IMR-90 (cell line): Measurements from ENCODE around the gene PCSK6. TPM values are rescaled to one million over a fixed set of nuclear protein-coding genes. Genes with fewer than 3 reads are reported as not detected.

Source experiments
- ATAC-seq: fragments of 200-7000 bp; cut with Tn5 transposase; 2 replicates; pipeline ENCODE4 v1.9.1; 2020; ENCODE audit warnings: low read depth, mild to moderate bottlenecking, moderate library complexity
- BruUV-seq: library from RNA; stranded (reverse); fragments of 400-500 nt; replicated peaks from 2 replicates; lab custom pipeline; 2021; lab: Mats Ljungman, UMichigan
- CTCF ChIA-PET: fragments of 300-600 bp; formaldehyde crosslinking; extraction: SDS; loops from one replicate; lab custom pipeline; 2021; ENCODE audit warnings: antibody characterized with exemption; lab: Yijun Ruan, JAX
- POLR2A ChIA-PET: fragments of 300-600 bp; sonication (Branson Sonifier 250); formaldehyde crosslinking; loops from one replicate; lab custom pipeline; 2022; ENCODE audit warnings: antibody characterized with exemption; ENCODE audit not compliant: unreplicated experiment; lab: Charles Lee
- DNase-seq: peaks from one replicate; pipeline ENCODE4 v3.0.0; 2013
- H2AFZ ChIP-seq: replicated peaks from 2 replicates; pipeline ENCODE3; 2013; ENCODE audit warnings: low read length, mild to moderate bottlenecking; ENCODE audit not compliant: poor library complexity
- H2AK5ac ChIP-seq: 2 replicates; pipeline ENCODE4 v1.6.1; 2013; ENCODE audit warnings: low read depth, low read length, inconsistent platforms
- H2AK9ac ChIP-seq: replicated peaks from 2 replicates; pipeline ENCODE3; 2013; ENCODE audit warnings: mild to moderate bottlenecking, low read depth, low read length, moderate library complexity; ENCODE audit not compliant: poor library complexity
- H2BK120ac ChIP-seq: 2 replicates; pipeline ENCODE4 v1.6.1; 2013; ENCODE audit warnings: low read depth, low read length, inconsistent platforms
- H2BK15ac ChIP-seq: 3 replicates; pipeline ENCODE4 v1.6.1; 2013; ENCODE audit warnings: low read depth, low read length, inconsistent platforms
- H2BK20ac ChIP-seq: 2 replicates; pipeline ENCODE4 v1.6.1; 2013; ENCODE audit warnings: low read depth, mild to moderate bottlenecking, inconsistent platforms, low read length, moderate library complexity
- H2BK5ac ChIP-seq: 2 replicates; pipeline ENCODE4 v1.6.1; 2013; ENCODE audit warnings: mild to moderate bottlenecking, low read depth, low read length, inconsistent platforms; ENCODE audit not compliant: poor library complexity, severe bottlenecking
- H3K14ac ChIP-seq: replicated peaks from 2 replicates; pipeline ENCODE4 v1.6.1; 2013; ENCODE audit warnings: low read depth, low read length, inconsistent platforms
- H3K18ac ChIP-seq: 2 replicates; pipeline ENCODE4 v1.6.1; 2013; ENCODE audit warnings: low read depth, low read length, control low read depth
- H3K23ac ChIP-seq: 2 replicates; pipeline ENCODE4 v1.6.1; 2013; ENCODE audit warnings: low read depth, low read length, inconsistent platforms
- H3K27ac ChIP-seq: 2 replicates; pipeline ENCODE4 v1.5.1; 2013; ENCODE audit warnings: mild to moderate bottlenecking, control low read depth, low read length; ENCODE audit not compliant: insufficient read depth
- H3K27me3 ChIP-seq: 2 replicates; pipeline ENCODE4 v1.6.1; 2013; ENCODE audit warnings: low read length; ENCODE audit not compliant: control insufficient read depth, insufficient read depth
- H3K36me3 ChIP-seq: 2 replicates; pipeline ENCODE4 v1.6.1; 2013; ENCODE audit warnings: low read length, mixed read lengths; ENCODE audit not compliant: control insufficient read depth, insufficient read depth
- H3K4ac ChIP-seq: 2 replicates; pipeline ENCODE4 v1.6.1; 2013; ENCODE audit warnings: low read depth, low read length, inconsistent platforms
- H3K4me1 ChIP-seq: 2 replicates; pipeline ENCODE4 v1.6.1; 2013; ENCODE audit warnings: low read length, mixed read lengths; ENCODE audit not compliant: control insufficient read depth, insufficient read depth
- H3K4me2 ChIP-seq: 2 replicates; pipeline ENCODE4 v1.6.1; 2013; ENCODE audit warnings: low read depth, mild to moderate bottlenecking, control low read depth, low read length, moderate library complexity
- H3K4me3 ChIP-seq: 2 replicates; pipeline ENCODE4 v1.5.1; 2013; ENCODE audit warnings: low read depth, mild to moderate bottlenecking, control low read depth, low read length, moderate library complexity; ENCODE audit not compliant: insufficient read depth
- H3K56ac ChIP-seq: 2 replicates; pipeline ENCODE4 v1.6.1; 2013; ENCODE audit warnings: low read length, inconsistent platforms; ENCODE audit not compliant: insufficient read depth; ENCODE audit errors: extremely low read depth
- H3K79me1 ChIP-seq, 2 experiments: 2 replicates each; pipeline ENCODE4 v1.6.1; 2013; ENCODE audit warnings: low read length in 2 of 2, inconsistent platforms in 1 of 2, low read depth in 1 of 2
- H3K9ac ChIP-seq: 2 replicates; pipeline ENCODE4 v1.6.1; 2013; ENCODE audit warnings: low read depth, low read length, control low read depth
- H3K9me1 ChIP-seq: 2 replicates; pipeline ENCODE4 v1.6.1; 2013; ENCODE audit warnings: low read length, inconsistent platforms; ENCODE audit not compliant: insufficient read depth
- H3K9me3 ChIP-seq: 2 replicates; pipeline ENCODE4 v1.6.1; 2013; ENCODE audit warnings: low read length; ENCODE audit not compliant: control insufficient read depth, insufficient read depth
- H4K20me1 ChIP-seq: 2 replicates; pipeline ENCODE4 v1.6.1; 2013; ENCODE audit warnings: low read length, inconsistent platforms; ENCODE audit not compliant: insufficient read depth
- H4K5ac ChIP-seq: 2 replicates; pipeline ENCODE4 v1.6.1; 2013; ENCODE audit warnings: mild to moderate bottlenecking, low read depth, low read length, control low read depth
- H4K8ac ChIP-seq, 2 experiments: 2 replicates each; pipeline ENCODE4 v1.6.1; 2013; ENCODE audit warnings: low read depth in 2 of 2, low read length in 2 of 2, control low read depth in 1 of 2, inconsistent platforms in 1 of 2
- H4K91ac ChIP-seq: 2 replicates; pipeline ENCODE4 v1.6.1; 2013; ENCODE audit warnings: low read depth, low read length, inconsistent platforms; ENCODE audit not compliant: insufficient read depth
- BHLHE40 ChIP-seq: fragments of 150-350 bp; IDR thresholded peaks from 2 replicates; pipeline ENCODE4 v1.6.1; 2016; ENCODE audit warnings: mild to moderate bottlenecking, low read depth, low read length
- CEBPB ChIP-seq: IDR thresholded peaks from 2 replicates; pipeline ENCODE4 v1.6.1; 2012; ENCODE audit warnings: low read depth, low read length, improper control_type of control experiment
- CHD1 ChIP-seq: IDR thresholded peaks from 2 replicates; pipeline ENCODE4 v1.6.1; 2012; ENCODE audit warnings: low read depth, low read length, improper control_type of control experiment
- CTCF ChIP-seq: conservative IDR thresholded peaks from 2 replicates; pipeline ENCODE4 v1.5.1; 2012; ENCODE audit warnings: mild to moderate bottlenecking, low read depth, low read length, improper control_type of control experiment
- ELK1 ChIP-seq: fragments of 150-350 bp; IDR thresholded peaks from 2 replicates; pipeline ENCODE4 v1.6.1; 2016; ENCODE audit warnings: low read depth, mild to moderate bottlenecking, low read length, moderate library complexity, borderline replicate concordance
- FOS ChIP-seq: fragments of 150-350 bp; IDR thresholded peaks from 2 replicates; pipeline ENCODE4 v1.6.1; 2016; ENCODE audit warnings: low read depth, low read length
- MAFK ChIP-seq: IDR thresholded peaks from 2 replicates; pipeline ENCODE4 v1.6.1; 2012; ENCODE audit warnings: low read depth, low read length, improper control_type of control experiment
- MAZ ChIP-seq: IDR thresholded peaks from 2 replicates; pipeline ENCODE4 v1.6.1; 2012; ENCODE audit warnings: low read depth, mild to moderate bottlenecking, low read length, improper control_type of control experiment, moderate library complexity, borderline replicate concordance
- MXI1 ChIP-seq: IDR thresholded peaks from 2 replicates; pipeline ENCODE4 v1.6.1; 2012; ENCODE audit warnings: low read depth, mild to moderate bottlenecking, low read length, moderate library complexity, borderline replicate concordance
- NFE2L2 ChIP-seq: fragments of 150-350 bp; IDR thresholded peaks from 2 replicates; pipeline ENCODE4 v1.6.1; 2016; ENCODE audit warnings: low read depth, mild to moderate bottlenecking, low read length
- POLR2A ChIP-seq: IDR thresholded peaks from 2 replicates; pipeline ENCODE4 v1.6.1; 2012; ENCODE audit warnings: mild to moderate bottlenecking, low read depth, low read length
- RAD21 ChIP-seq: IDR thresholded peaks from 2 replicates; pipeline ENCODE4 v1.6.1; 2012; ENCODE audit warnings: low read length, improper control_type of control experiment
- RCOR1 ChIP-seq: IDR thresholded peaks from 2 replicates; pipeline ENCODE4 v1.6.1; 2012; ENCODE audit warnings: mild to moderate bottlenecking, low read length, improper control_type of control experiment; ENCODE audit not compliant: insufficient replicate concordance
- RFX5 ChIP-seq: IDR thresholded peaks from 2 replicates; pipeline ENCODE4 v1.8.0; 2012; ENCODE audit warnings: low read depth, mild to moderate bottlenecking, low read length, moderate library complexity
- SMC3 ChIP-seq: fragments of 150-350 bp; IDR thresholded peaks from 2 replicates; pipeline ENCODE4 v1.6.1; 2016; ENCODE audit warnings: low read depth, mild to moderate bottlenecking, antibody characterized with exemption, low read length, moderate library complexity
- USF2 ChIP-seq: fragments of 150-350 bp; IDR thresholded peaks from 2 replicates; pipeline ENCODE4 v1.6.1; 2017; ENCODE audit warnings: mild to moderate bottlenecking, antibody characterized with exemption, low read length, low read depth
- WGBS, 2 experiments: methylation state at CpG; one replicate each; pipeline versions ENCODE4 v1.1.5 to v1.1.7; 2013; ENCODE audit warnings: missing lambda C conversion rate in 2 of 2; ENCODE audit not compliant: insufficient read length in 1 of 2; ENCODE audit errors: extremely low coverage in 2 of 2; 5-methylcytosine and 5-hydroxymethylcytosine counted together
- dilution Hi-C: fragments of 300-500 bp; cut with HindIII; formaldehyde crosslinking; loops from one replicate; pipeline ENCODE4 v1.14.3; 2018; ENCODE audit warnings: low sequenced_read_pairs; ENCODE audit not compliant: unreplicated experiment
- in situ Hi-C: fragments of 300-500 bp; cut with MboI; formaldehyde crosslinking; loops from 3 replicates; pipeline ENCODE4 v1.14.3; 2019; ENCODE audit warnings: low sequenced_read_pairs, inconsistent platforms, mixed read lengths
- intact Hi-C: fragments of 100-400 bp; cut with micrococcal nuclease; formaldehyde crosslinking; loops from 2 replicates; pipeline ENCODE4 v1.10.0; 2022
- polyA plus RNA-seq, 3 experiments: library from polyadenylated mRNA; depleted of rRNA; stranded (reverse); fragments of >200 nt; gene quantifications; 2 replicates each; pipeline ENCODE4 v1.2.3, GENCODE V29; 2012; ENCODE audit warnings: low replicate concordance in 1 of 3
- total RNA-seq: library from RNA; depleted of rRNA; stranded (reverse); fragments of >200 nt; gene quantifications from 2 replicates; pipeline ENCODE4 v1.2.3, GENCODE V29; 2012

The PCSK6 gene
- total and polyA plus RNA-seq, 2 of the 4 experiments (the other 2 are of a cell fraction), result not detected

- no peak overlapping the region for H3K56ac ChIP-seq
- WGBS, 2 experiments, result 71% methylated on average over 7 of the region's 10 CpGs; no CpG with 5 or more reads in 1 of the 2 experiments
- H3K9ac ChIP-seq, result no peak overlapping the region
- H3K9me1 ChIP-seq, result no peaks in the 10 kb centered on the region
- no peak overlapping the region for H3K14ac ChIP-seq
- H3K27me3 ChIP-seq, result peaks cover 12% of the 10 kb centered on the region
- H4K5ac ChIP-seq, result no peak overlapping the region
- ChIA-PET CTCF (no interaction called here), POLR2A (no interaction called here)
- no peaks in the 10 kb centered on the region for H3K4me1 ChIP-seq
- no peak overlapping the region for H2BK15ac ChIP-seq
- H3K4me3 ChIP-seq, result no peak overlapping the region
- H3K23ac ChIP-seq, result no peak overlapping the region
- no peaks in the 10 kb centered on the region for H3K79me1 ChIP-seq
- no peak overlapping the region for H2AK9ac ChIP-seq
- no peaks in the 10 kb centered on the region for H3K9me3 ChIP-seq
- H2AK5ac ChIP-seq, result no peak overlapping the region
- no peaks in the 10 kb centered on the region for H4K20me1 ChIP-seq
- H3K36me3 ChIP-seq, result no peaks in the 10 kb centered on the region
- dilution Hi-C loops, result no loop called here
- H4K8ac ChIP-seq, result no peak overlapping the region
- in situ Hi-C loops, result no loop called here
- no peak for DNase-seq
- no peak overlapping the region for H2BK20ac ChIP-seq
- no TSS peak for BruUV-seq
- no peak overlapping the region for H2BK120ac ChIP-seq
- H3K27ac ChIP-seq, result no peak overlapping the region
- H4K91ac ChIP-seq, result no peak overlapping the region
- ATAC-seq, result no peak
- H2AFZ ChIP-seq, result no peak overlapping the region
- H2BK5ac ChIP-seq, result no peak overlapping the region
- no peak overlapping the region for H3K4me2 ChIP-seq
- TF ChIP-seq BHLHE40 (no peak), USF2 (no peak), CTCF (no peak), CHD1 (no peak), RAD21 (no peak), MAZ (no peak), RCOR1 (no peak), SMC3 (no peak), MAFK (no peak), ELK1 (no peak), MXI1 (no peak), NFE2L2 (no peak), RFX5 (no peak), FOS (no peak), POLR2A (no peak), CEBPB (no peak)
- no peak overlapping the region for H3K4ac ChIP-seq
- no peak overlapping the region for H3K18ac ChIP-seq
- intact Hi-C loops, result no loop called here
Measured at GRCh38 chr15:101474233-101474632, 15.3 kb downstream of the PCSK6 start.
